Mucosa of rectum (tissue), 2 donors: ENCODE results near the gene MCEMP1.
"Not testable (repeated sequence)": the region's sequence is repeated elsewhere in the genome, so short reads cannot be mapped to it uniquely, and the experiment has no call there.

Experiments used
- H3K27ac ChIP-seq, 2 donors: one replicate each; pipeline ENCODE4 v1.7.0; 2013; ENCODE audit warnings: inconsistent platforms in 2 of 2, low read depth in 2 of 2, low read length in 2 of 2
- H3K27me3 ChIP-seq, 2 donors: one replicate each; pipeline ENCODE4 v1.7.0; 2013; ENCODE audit warnings: low read length in 2 of 2; ENCODE audit not compliant: control insufficient read depth in 2 of 2, insufficient read depth in 2 of 2
- H3K36me3 ChIP-seq, 2 donors: one replicate each; pipeline ENCODE4 v1.7.0; 2013; ENCODE audit warnings: low read length in 2 of 2; ENCODE audit not compliant: control insufficient read depth in 2 of 2, insufficient read depth in 2 of 2
- H3K4me1 ChIP-seq, 2 donors: one replicate each; pipeline ENCODE4 v1.7.0; 2013; ENCODE audit warnings: low read length in 2 of 2, mild to moderate bottlenecking in 1 of 2; ENCODE audit not compliant: control insufficient read depth in 2 of 2, insufficient read depth in 2 of 2
- H3K4me3 ChIP-seq, 2 donors: one replicate each; pipeline ENCODE4 v1.7.0; 2013; ENCODE audit warnings: low read length in 2 of 2
- H3K9ac ChIP-seq, 2 donors: one replicate each; pipeline ENCODE4 v1.7.0; 2013; ENCODE audit warnings: low read length in 2 of 2, low read depth in 1 of 2, mild to moderate bottlenecking in 1 of 2
- H3K9me3 ChIP-seq, 2 donors: one replicate each; pipeline ENCODE4 v1.7.0; 2013; ENCODE audit warnings: low read length in 2 of 2; ENCODE audit not compliant: control insufficient read depth in 2 of 2
- donor health status: healthy.
- donor health status: Normal muscosa, but diverticular disease.

MCEMP1 gene

GRCh38 chr19:7643629-7644549 is 33.0 kb upstream of the MCEMP1 start:
- not testable (repeated sequence) for H3K27ac ChIP-seq
- H3K36me3 ChIP-seq: peaks cover 6 to 25% of the 10 kb centered on the region in 2 donors

GRCh38 chr19:7644550-7644877 is 32.4 kb upstream of the MCEMP1 start:
- peaks cover 6 to 25% of the 10 kb centered on the region in 2 donors for H3K36me3 ChIP-seq
- H3K27me3 ChIP-seq: no peaks in the 10 kb centered on the region
- no peaks in the 10 kb centered on the region for H3K9me3 ChIP-seq
- H3K4me3 ChIP-seq: no peak overlapping the region
- no peak overlapping the region for H3K9ac ChIP-seq
- no peak overlapping the region for H3K27ac ChIP-seq
- H3K4me1 ChIP-seq: no peaks in the 10 kb centered on the region

More at GRCh38 chr19:7643629-7644549, 33.0 kb upstream of the MCEMP1 start:
- not testable (repeated sequence) for H3K9ac ChIP-seq, H3K9me3 ChIP-seq, H3K4me3 ChIP-seq, H3K27me3 ChIP-seq, H3K4me1 ChIP-seq

- Histone ChIP-seq H3K4me3 (no peak overlapping the region), H3K27me3 (no peaks in the 10 kb centered on the region), H3K9ac (no peak overlapping the region), H3K4me1 (no peaks in the 10 kb centered on the region), H3K27ac (no peak overlapping the region), H3K9me3 (no peaks in the 10 kb centered on the region), H3K36me3 (peaks cover 6 to 18% of the 10 kb centered on the region in 2 donors)
Observed at GRCh38 chr19:7645163-7645562, 31.7 kb upstream of the MCEMP1 start.

- no peak overlapping the region for H3K9ac ChIP-seq
- no peak overlapping the region for H3K27ac ChIP-seq
- peaks cover 6 to 14% of the 10 kb centered on the region in 2 donors for H3K36me3 ChIP-seq
- no peak overlapping the region for H3K4me3 ChIP-seq
- no peaks in the 10 kb centered on the region for H3K27me3 ChIP-seq
- H3K9me3 ChIP-seq: no peaks in the 10 kb centered on the region
- no peaks in the 10 kb centered on the region for H3K4me1 ChIP-seq
Observed at GRCh38 chr19:7645656-7646425, 31.0 kb upstream of the MCEMP1 start.

- Histone ChIP-seq H3K9me3 (no peaks in the 10 kb centered on the region), H3K4me1 (no peaks in the 10 kb centered on the region), H3K27ac (no peak overlapping the region), H3K9ac (no peak overlapping the region), H3K4me3 (no peak overlapping the region), H3K36me3 (peaks cover 6 to 14% of the 10 kb centered on the region in 2 donors), H3K27me3 (no peaks in the 10 kb centered on the region)
Observed at GRCh38 chr19:7646426-7646700, 30.5 kb upstream of the MCEMP1 start.

- Histone ChIP-seq H3K9ac (no peak overlapping the region), H3K27me3 (no peaks in the 10 kb centered on the region), H3K36me3 (peaks cover 6 to 13% of the 10 kb centered on the region in 2 donors), H3K4me1 (peaks cover 0 to 2% of the 10 kb centered on the region in 2 donors), H3K4me3 (no peak overlapping the region), H3K27ac (no peak overlapping the region), H3K9me3 (no peaks in the 10 kb centered on the region)
Observed at GRCh38 chr19:7647156-7647555, 29.7 kb upstream of the MCEMP1 start.

- Histone ChIP-seq H3K27me3 (no peaks in the 10 kb centered on the region), H3K4me3 (no peak overlapping the region), H3K4me1 (peaks cover 0 to 6% of the 10 kb centered on the region in 2 donors), H3K36me3 (peaks cover 3 to 8% of the 10 kb centered on the region in 2 donors), H3K9ac (no peak overlapping the region), H3K27ac (no peak overlapping the region), H3K9me3 (no peaks in the 10 kb centered on the region)
Observed at GRCh38 chr19:7648265-7649014, 28.4 kb upstream of the MCEMP1 start.

GRCh38 chr19:7650148-7650547 is 26.7 kb upstream of the MCEMP1 start:
- Histone ChIP-seq H3K4me3 (no peak overlapping the region), H3K4me1 (peaks cover 0 to 6% of the 10 kb centered on the region in 2 donors), H3K9me3 (no peaks in the 10 kb centered on the region), H3K9ac (no peak overlapping the region), H3K27me3 (no peaks in the 10 kb centered on the region), H3K36me3 (peaks cover 3 to 4% of the 10 kb centered on the region in 2 donors), H3K27ac (no peak overlapping the region)

- peak overlapping the region in 1 of 2 donors; percentile 48 for H3K27ac ChIP-seq
- peak overlapping the region; percentile 2 to 56 for H3K9ac ChIP-seq
- peak overlapping the region in 1 of 2 donors; percentile 68 for H3K4me3 ChIP-seq
- no peaks in the 10 kb centered on the region for H3K36me3 ChIP-seq
- H3K27me3 ChIP-seq: no peaks in the 10 kb centered on the region
- no peaks in the 10 kb centered on the region for H3K9me3 ChIP-seq
- peaks cover 0 to 6% of the 10 kb centered on the region in 2 donors for H3K4me1 ChIP-seq
Observed at GRCh38 chr19:7652061-7652641, 24.7 kb upstream of the MCEMP1 start.
